Measurements from ENCODE around the gene PHACTR3.
A peak's percentile ranks its signal among the peaks of the same experiment; 100 is the strongest.

Gene PHACTR3

DNA sequence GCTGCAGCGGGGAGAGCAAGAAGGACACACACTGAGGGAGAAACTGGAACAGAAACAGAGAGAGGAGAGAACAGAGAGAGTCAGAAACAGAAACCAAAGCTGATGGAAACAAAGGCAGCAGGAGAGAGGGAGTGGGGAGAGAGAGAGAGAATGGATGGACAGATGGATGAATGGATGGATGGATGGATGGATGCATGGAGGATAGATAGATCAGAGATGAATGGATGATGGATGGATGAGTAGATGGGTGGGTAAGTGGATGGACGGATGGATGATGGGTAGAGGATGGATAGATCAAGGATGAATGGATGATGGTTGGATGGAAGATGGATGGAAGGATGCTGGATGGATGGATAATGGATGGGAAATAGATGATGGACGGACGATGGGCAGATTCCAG lies 35.0 kb upstream of the PHACTR3 start:
- TF ChIP-seq, protein P1, sequence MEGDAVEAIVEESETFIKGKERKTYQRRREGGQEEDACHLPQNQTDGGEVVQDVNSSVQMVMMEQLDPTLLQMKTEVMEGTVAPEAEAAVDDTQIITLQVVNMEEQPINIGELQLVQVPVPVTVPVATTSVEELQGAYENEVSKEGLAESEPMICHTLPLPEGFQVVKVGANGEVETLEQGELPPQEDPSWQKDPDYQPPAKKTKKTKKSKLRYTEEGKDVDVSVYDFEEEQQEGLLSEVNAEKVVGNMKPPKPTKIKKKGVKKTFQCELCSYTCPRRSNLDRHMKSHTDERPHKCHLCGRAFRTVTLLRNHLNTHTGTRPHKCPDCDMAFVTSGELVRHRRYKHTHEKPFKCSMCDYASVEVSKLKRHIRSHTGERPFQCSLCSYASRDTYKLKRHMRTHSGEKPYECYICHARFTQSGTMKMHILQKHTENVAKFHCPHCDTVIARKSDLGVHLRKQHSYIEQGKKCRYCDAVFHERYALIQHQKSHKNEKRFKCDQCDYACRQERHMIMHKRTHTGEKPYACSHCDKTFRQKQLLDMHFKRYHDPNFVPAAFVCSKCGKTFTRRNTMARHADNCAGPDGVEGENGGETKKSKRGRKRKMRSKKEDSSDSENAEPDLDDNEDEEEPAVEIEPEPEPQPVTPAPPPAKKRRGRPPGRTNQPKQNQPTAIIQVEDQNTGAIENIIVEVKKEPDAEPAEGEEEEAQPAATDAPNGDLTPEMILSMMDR (IDR thresholded peaks at IDR 0.05): no peak
- H3K9ac ChIP-seq: no peak overlapping the region
- H3K79me2 ChIP-seq: no peaks in the 10 kb centered on the region
- H3K36me3 ChIP-seq (ENCODE audit: control insufficient read depth, insufficient read depth, low read length): no peaks in the 10 kb centered on the region
- H3K9me3 ChIP-seq (ENCODE audit: control insufficient read depth, low read length): no peaks in the 10 kb centered on the region
- H3K4me3 ChIP-seq (ENCODE audit: low read depth, low read length): no peak overlapping the region
- no peak overlapping the region for H3K27ac ChIP-seq
- no peak overlapping the region for H2AFZ ChIP-seq
- H3K4me2 ChIP-seq (ENCODE audit: low read length): no peak overlapping the region
- peaks cover 3% of the 10 kb centered on the region for H3K4me1 ChIP-seq
- H3K27me3 ChIP-seq (ENCODE audit: control insufficient read depth, insufficient read depth, low read length): no peaks in the 10 kb centered on the region

DNA sequence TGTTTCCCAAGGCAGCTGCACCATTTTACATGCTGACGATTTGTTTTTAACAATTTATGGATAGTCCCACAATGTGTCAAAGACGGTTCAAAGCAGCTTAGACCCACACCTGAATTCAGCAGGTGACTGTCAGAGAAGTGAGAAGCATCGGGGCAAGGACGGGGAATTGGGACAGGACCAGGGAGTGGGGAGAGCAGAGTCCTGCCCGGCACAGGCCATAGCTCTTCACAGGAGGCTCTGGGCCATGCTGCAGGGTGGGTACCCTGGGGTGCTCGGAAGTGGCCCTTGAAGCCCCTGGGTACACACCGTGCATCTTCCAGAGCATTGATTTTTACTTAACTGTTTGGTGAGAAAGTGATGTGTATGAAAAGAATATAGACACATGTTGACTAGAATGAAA lies 33.2 kb upstream of the PHACTR3 start:
- Histone ChIP-seq H3K27ac (no peak overlapping the region), H3K27me3 (ENCODE audit: control insufficient read depth, insufficient read depth, low read length) (no peaks in the 10 kb centered on the region), H3K4me2 (ENCODE audit: low read length) (no peak overlapping the region), H3K4me1 (peaks cover 3% of the 10 kb centered on the region), H3K36me3 (ENCODE audit: control insufficient read depth, insufficient read depth, low read length) (no peaks in the 10 kb centered on the region), H3K4me3 (ENCODE audit: low read depth, low read length) (no peak overlapping the region), H3K9ac (no peak overlapping the region), H3K79me2 (no peaks in the 10 kb centered on the region), H2AFZ (no peak overlapping the region), H3K9me3 (ENCODE audit: control insufficient read depth, low read length) (no peaks in the 10 kb centered on the region)
- TF ChIP-seq, protein P1 (IDR thresholded peaks at IDR 0.05): no peak

DNA sequence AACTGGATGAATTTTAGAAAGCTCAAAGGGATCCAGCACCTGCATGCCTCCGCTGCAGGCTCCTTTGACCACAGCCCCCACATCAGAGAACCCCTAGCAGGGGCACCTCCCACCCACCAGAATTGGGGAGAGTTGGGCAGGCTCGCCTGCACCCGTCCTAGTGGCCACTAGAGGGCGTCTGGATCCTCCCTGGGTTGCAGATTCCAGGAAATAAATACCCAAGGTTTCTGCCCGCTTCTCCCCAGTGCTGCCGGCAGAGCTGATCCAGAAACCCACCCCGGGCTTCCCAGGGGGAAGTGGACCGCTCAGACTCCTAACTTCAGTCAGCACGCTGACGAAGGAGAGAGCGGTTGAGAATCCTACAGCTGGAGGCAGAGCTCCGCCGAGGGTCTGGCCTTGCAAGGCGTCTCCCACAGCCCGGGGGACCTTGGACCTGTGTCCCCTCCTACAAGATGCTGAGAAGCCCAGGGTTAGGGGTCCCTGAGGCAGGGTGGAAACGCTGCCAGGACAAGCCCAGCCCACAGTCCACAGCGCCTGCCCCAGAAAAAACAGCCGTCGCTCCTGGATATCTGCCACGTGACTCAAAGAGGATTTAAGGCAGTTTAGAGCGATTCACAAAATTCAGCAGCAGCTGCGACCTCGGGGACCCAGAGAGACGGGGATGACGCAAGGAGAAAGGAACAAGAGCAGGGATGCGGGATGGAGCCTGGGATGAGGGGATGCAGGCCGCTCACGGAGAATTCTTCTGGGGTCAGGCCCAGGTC lies 32.6 kb upstream of the PHACTR3 start:
- no peaks in the 10 kb centered on the region for H3K79me2 ChIP-seq
- no peak overlapping the region for H3K9ac ChIP-seq
- peak overlapping the region; percentile 80 for H3K4me2 ChIP-seq (ENCODE audit: low read length)
- no peak overlapping the region for H3K27ac ChIP-seq
- H3K36me3 ChIP-seq (ENCODE audit: control insufficient read depth, insufficient read depth, low read length): no peaks in the 10 kb centered on the region
- peak overlapping the region; percentile 93 for H2AFZ ChIP-seq
- no peaks in the 10 kb centered on the region for H3K27me3 ChIP-seq (ENCODE audit: control insufficient read depth, insufficient read depth, low read length)
- H3K9me3 ChIP-seq (ENCODE audit: control insufficient read depth, low read length): no peaks in the 10 kb centered on the region
- H3K4me3 ChIP-seq (ENCODE audit: low read depth, low read length): peak overlapping the region; percentile 49
- TF ChIP-seq, protein P1 (IDR thresholded peaks at IDR 0.05): peak; percentile 92
- H3K4me1 ChIP-seq: peaks cover 3% of the 10 kb centered on the region

DNA sequence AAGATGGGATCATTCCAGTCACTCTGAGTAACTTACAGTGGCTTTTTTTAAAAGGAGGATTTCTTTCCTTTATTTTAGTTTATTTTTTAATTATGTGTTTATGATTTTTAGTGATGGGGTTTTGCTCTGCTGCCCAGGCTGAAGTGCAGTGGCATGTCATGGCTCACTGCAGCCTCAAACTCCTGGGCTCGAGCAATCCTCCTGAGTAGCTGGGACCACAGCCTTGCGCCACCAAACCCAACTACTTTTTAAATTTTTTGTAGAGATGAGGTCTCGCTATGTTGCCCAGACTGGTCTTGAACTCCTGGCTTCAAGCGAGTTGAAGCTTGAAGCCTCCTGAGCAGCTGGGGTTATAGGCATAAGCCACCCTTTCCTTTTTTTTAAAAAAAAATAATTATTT lies 31.8 kb upstream of the PHACTR3 start:
- Histone ChIP-seq H3K4me3 (ENCODE audit: low read depth, low read length) (no peak overlapping the region), H3K9me3 (ENCODE audit: control insufficient read depth, low read length) (no peaks in the 10 kb centered on the region), H3K79me2 (no peaks in the 10 kb centered on the region), H3K4me1 (peaks cover 3% of the 10 kb centered on the region), H3K27ac (no peak overlapping the region), H3K36me3 (ENCODE audit: control insufficient read depth, insufficient read depth, low read length) (no peaks in the 10 kb centered on the region), H3K27me3 (ENCODE audit: control insufficient read depth, insufficient read depth, low read length) (no peaks in the 10 kb centered on the region), H3K4me2 (ENCODE audit: low read length) (no peak overlapping the region), H3K9ac (no peak overlapping the region), H2AFZ (no peak overlapping the region)
- TF ChIP-seq, protein P1 (IDR thresholded peaks at IDR 0.05): no peak

DNA sequence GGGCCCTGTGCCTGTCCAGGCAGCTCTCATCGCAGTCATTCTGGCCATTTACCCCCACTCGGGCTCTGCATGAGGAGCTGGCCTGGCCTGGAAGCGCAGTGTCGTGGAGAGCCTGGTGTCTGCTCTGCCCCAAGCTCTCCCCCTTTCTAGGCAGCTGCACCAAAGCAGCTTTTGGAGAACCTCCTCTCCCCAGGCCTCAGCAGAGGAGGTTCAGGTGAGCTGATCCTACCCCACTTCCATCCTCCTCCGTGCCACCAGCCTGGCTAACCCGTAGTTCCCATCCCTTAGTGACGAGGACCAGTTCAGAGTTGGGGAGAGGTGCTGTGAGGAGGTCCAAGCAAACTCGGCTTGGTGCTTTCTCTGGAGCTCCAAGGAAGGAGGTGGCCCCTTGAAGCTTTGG lies 30.5 kb upstream of the PHACTR3 start:
- peaks cover 3% of the 10 kb centered on the region for H3K4me1 ChIP-seq
- H3K36me3 ChIP-seq (ENCODE audit: control insufficient read depth, insufficient read depth, low read length): no peaks in the 10 kb centered on the region
- no peak overlapping the region for H3K9ac ChIP-seq
- H3K9me3 ChIP-seq (ENCODE audit: control insufficient read depth, low read length): no peaks in the 10 kb centered on the region
- H3K27ac ChIP-seq: no peak overlapping the region
- H3K27me3 ChIP-seq (ENCODE audit: control insufficient read depth, insufficient read depth, low read length): no peaks in the 10 kb centered on the region
- H3K79me2 ChIP-seq: no peaks in the 10 kb centered on the region
- TF ChIP-seq, protein P1 (IDR thresholded peaks at IDR 0.05): no peak
- H2AFZ ChIP-seq: no peak overlapping the region
- no peak overlapping the region for H3K4me2 ChIP-seq (ENCODE audit: low read length)
- no peak overlapping the region for H3K4me3 ChIP-seq (ENCODE audit: low read depth, low read length)

All from parathyroid adenoma (tissue), 2 donors.